ENCODE results near the gene BEGAIN.

BEGAIN gene

GRCh38 chr14:100566119-100566518, 21.1 kb downstream of the BEGAIN start:
- Histone ChIP-seq H3K79me2 (ENCODE audit: insufficient read depth, low read length) (no peaks in the 10 kb centered on the region), H3K4me2 (ENCODE audit: insufficient read depth, low read length) (no peak overlapping the region), H3K27me3 (ENCODE audit: insufficient read depth, low read length, poor library complexity) (peaks cover 31% of the 10 kb centered on the region), H3K36me3 (ENCODE audit: insufficient read depth, low read length) (no peaks in the 10 kb centered on the region), H4K20me1 (ENCODE audit: insufficient read depth, low read length) (peaks cover 8% of the 10 kb centered on the region; the same call in 1 of the 2 replicates), H3K27ac (ENCODE audit: low read length) (no peak overlapping the region), H3K9ac (ENCODE audit: low read depth, low read length) (no peak overlapping the region), H2AFZ (ENCODE audit: low read depth, low read length) (no peak overlapping the region), H3K4me1 (ENCODE audit: insufficient read depth, low read length) (peaks cover 8% of the 10 kb centered on the region), H3K9me3 (ENCODE audit: insufficient read depth, low read length, severe bottlenecking) (no peaks in the 10 kb centered on the region), H3K4me3 (ENCODE audit: low read depth in 1 of 2, low read length in 2 of 2) (no peak overlapping the region)
- TF ChIP-seq, protein P1, sequence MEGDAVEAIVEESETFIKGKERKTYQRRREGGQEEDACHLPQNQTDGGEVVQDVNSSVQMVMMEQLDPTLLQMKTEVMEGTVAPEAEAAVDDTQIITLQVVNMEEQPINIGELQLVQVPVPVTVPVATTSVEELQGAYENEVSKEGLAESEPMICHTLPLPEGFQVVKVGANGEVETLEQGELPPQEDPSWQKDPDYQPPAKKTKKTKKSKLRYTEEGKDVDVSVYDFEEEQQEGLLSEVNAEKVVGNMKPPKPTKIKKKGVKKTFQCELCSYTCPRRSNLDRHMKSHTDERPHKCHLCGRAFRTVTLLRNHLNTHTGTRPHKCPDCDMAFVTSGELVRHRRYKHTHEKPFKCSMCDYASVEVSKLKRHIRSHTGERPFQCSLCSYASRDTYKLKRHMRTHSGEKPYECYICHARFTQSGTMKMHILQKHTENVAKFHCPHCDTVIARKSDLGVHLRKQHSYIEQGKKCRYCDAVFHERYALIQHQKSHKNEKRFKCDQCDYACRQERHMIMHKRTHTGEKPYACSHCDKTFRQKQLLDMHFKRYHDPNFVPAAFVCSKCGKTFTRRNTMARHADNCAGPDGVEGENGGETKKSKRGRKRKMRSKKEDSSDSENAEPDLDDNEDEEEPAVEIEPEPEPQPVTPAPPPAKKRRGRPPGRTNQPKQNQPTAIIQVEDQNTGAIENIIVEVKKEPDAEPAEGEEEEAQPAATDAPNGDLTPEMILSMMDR (IDR thresholded peaks at IDR 0.05; ENCODE audit: borderline replicate concordance, extremely low read depth, low read length, poor library complexity, severe bottlenecking): no peak
- TF ChIP-seq EZH2 (IDR thresholded peaks at IDR 0.05; ENCODE audit: borderline replicate concordance, low read depth, low read length, severe bottlenecking): no peak
- no peak for ATAC-seq (ENCODE audit: insufficient read depth, low read depth)
- DNase-seq: no peak

DNA sequence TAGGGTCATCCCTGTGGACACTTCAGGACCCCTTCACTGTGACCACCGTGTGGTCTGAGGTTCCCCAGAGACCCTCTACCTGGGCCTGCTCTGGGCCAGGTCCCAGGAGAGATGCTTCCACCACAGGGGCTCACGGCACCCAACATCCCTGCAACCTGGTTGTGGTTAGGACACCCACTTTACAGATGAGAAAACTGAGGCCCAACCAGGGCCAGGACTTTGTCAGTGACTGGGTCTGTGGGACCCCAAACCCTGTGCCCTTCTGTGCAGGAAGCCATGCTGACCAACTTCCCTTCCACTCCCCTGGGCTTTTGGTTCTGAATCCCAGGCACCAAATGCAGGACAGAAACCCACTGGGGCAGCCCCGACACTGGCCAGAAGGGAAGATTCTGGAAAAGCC, 21.6 kb downstream of the BEGAIN start:
- no peak overlapping the region for H3K9ac ChIP-seq (ENCODE audit: low read depth, low read length)
- no peaks in the 10 kb centered on the region for H3K9me3 ChIP-seq (ENCODE audit: insufficient read depth, low read length, severe bottlenecking)
- ATAC-seq (ENCODE audit: insufficient read depth, low read depth): no peak
- H3K36me3 ChIP-seq (ENCODE audit: insufficient read depth, low read length): no peaks in the 10 kb centered on the region
- no peak overlapping the region for H3K4me2 ChIP-seq (ENCODE audit: insufficient read depth, low read length)
- H2AFZ ChIP-seq (ENCODE audit: low read depth, low read length): no peak overlapping the region
- H3K4me1 ChIP-seq (ENCODE audit: insufficient read depth, low read length): peaks cover 8% of the 10 kb centered on the region
- H3K79me2 ChIP-seq (ENCODE audit: insufficient read depth, low read length): no peaks in the 10 kb centered on the region
- H3K27ac ChIP-seq (ENCODE audit: low read length): no peak overlapping the region
- DNase-seq: no peak
- H3K27me3 ChIP-seq (ENCODE audit: insufficient read depth, low read length, poor library complexity): peaks cover 31% of the 10 kb centered on the region
- H3K4me3 ChIP-seq (ENCODE audit: low read depth in 1 of 2, low read length in 2 of 2): no peak overlapping the region
- TF ChIP-seq, protein P1 (IDR thresholded peaks at IDR 0.05; ENCODE audit: borderline replicate concordance, extremely low read depth, low read length, poor library complexity, severe bottlenecking): no peak
- no peak for TF ChIP-seq EZH2 (IDR thresholded peaks at IDR 0.05; ENCODE audit: borderline replicate concordance, low read depth, low read length, severe bottlenecking)
- H4K20me1 ChIP-seq (ENCODE audit: insufficient read depth, low read length): peaks cover 8% of the 10 kb centered on the region; the same call in 1 of the 2 replicates

- Histone ChIP-seq H2AFZ (ENCODE audit: low read depth, low read length) (no peak overlapping the region), H3K36me3 (ENCODE audit: insufficient read depth, low read length) (no peaks in the 10 kb centered on the region), H3K9ac (ENCODE audit: low read depth, low read length) (no peak overlapping the region), H3K27ac (ENCODE audit: low read length) (no peak overlapping the region), H3K79me2 (ENCODE audit: insufficient read depth, low read length) (no peaks in the 10 kb centered on the region), H3K9me3 (ENCODE audit: insufficient read depth, low read length, severe bottlenecking) (no peaks in the 10 kb centered on the region), H3K27me3 (ENCODE audit: insufficient read depth, low read length, poor library complexity) (peaks cover 30% of the 10 kb centered on the region), H3K4me3 (ENCODE audit: low read depth in 1 of 2, low read length in 2 of 2) (no peak overlapping the region), H4K20me1 (ENCODE audit: insufficient read depth, low read length) (peaks cover 8% of the 10 kb centered on the region; the same call in 1 of the 2 replicates), H3K4me2 (ENCODE audit: insufficient read depth, low read length) (no peak overlapping the region), H3K4me1 (ENCODE audit: insufficient read depth, low read length) (peaks cover 8% of the 10 kb centered on the region)
- DNase-seq: no peak
- TF ChIP-seq, protein P1 (IDR thresholded peaks at IDR 0.05; ENCODE audit: borderline replicate concordance, extremely low read depth, low read length, poor library complexity, severe bottlenecking): no peak
- TF ChIP-seq EZH2 (IDR thresholded peaks at IDR 0.05; ENCODE audit: borderline replicate concordance, low read depth, low read length, severe bottlenecking): no peak
- no peak for ATAC-seq (ENCODE audit: insufficient read depth, low read depth)
Observed at GRCh38 chr14:100564512-100564911, 22.7 kb downstream of the BEGAIN start.

DNA sequence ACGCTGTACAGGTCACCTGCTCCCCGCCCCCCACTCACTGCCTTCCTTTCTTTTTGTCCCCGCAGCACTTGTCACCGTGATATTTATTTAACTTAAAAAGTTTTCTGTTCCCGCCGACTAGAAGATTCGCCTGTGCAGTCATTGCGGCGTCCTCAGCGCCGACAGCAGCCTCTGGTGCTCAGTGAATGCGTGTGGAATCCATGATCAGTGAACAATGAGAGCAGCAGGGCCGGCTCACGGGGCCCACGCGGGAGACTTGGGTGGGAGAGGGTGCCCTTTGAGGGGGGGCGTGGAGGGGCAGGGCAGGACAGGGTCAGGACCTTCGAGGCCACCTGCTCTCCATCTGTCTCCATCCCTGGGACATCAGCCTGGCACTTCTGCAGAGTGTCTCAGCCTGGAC, 24.5 kb downstream of the BEGAIN start:
- Histone ChIP-seq H3K4me3 (ENCODE audit: low read depth in 1 of 2, low read length in 2 of 2) (no peak overlapping the region), H3K36me3 (ENCODE audit: insufficient read depth, low read length) (no peaks in the 10 kb centered on the region), H3K9me3 (ENCODE audit: insufficient read depth, low read length, severe bottlenecking) (no peaks in the 10 kb centered on the region), H4K20me1 (ENCODE audit: insufficient read depth, low read length) (peaks cover 8% of the 10 kb centered on the region; the same call in 1 of the 2 replicates), H3K4me2 (ENCODE audit: insufficient read depth, low read length) (no peak overlapping the region), H3K9ac (ENCODE audit: low read depth, low read length) (no peak overlapping the region), H3K79me2 (ENCODE audit: insufficient read depth, low read length) (no peaks in the 10 kb centered on the region), H3K27ac (ENCODE audit: low read length) (no peak overlapping the region), H3K4me1 (ENCODE audit: insufficient read depth, low read length) (peaks cover 1% of the 10 kb centered on the region; the same call in 1 of the 2 replicates), H2AFZ (ENCODE audit: low read depth, low read length) (no peak overlapping the region), H3K27me3 (ENCODE audit: insufficient read depth, low read length, poor library complexity) (peaks cover 14% of the 10 kb centered on the region)
- ATAC-seq (ENCODE audit: insufficient read depth, low read depth) (no peak), DNase-seq (no peak)
- no peak for TF ChIP-seq EZH2 (IDR thresholded peaks at IDR 0.05; ENCODE audit: borderline replicate concordance, low read depth, low read length, severe bottlenecking)
- TF ChIP-seq, protein P1 (IDR thresholded peaks at IDR 0.05; ENCODE audit: borderline replicate concordance, extremely low read depth, low read length, poor library complexity, severe bottlenecking): no peak

Measured in DND-41 (cell line).